Ovary (tissue), 3 donors: ENCODE data around the gene IL18BP.

Experiments used
- POLR2A ChIP-seq: fragments of 450-650 bp; IDR thresholded peaks from one replicate; pipeline ENCODE4 v1.6.1; 2017; ENCODE audit warnings: antibody characterized with exemption, mild to moderate bottlenecking, moderate library complexity
- TF ChIP-seq, protein P1 (sequence below), 3 donors: fragments of 450-650 bp in 2 of 3; fragments of 200-600 bp in 1 of 3; IDR thresholded peaks; one replicate each; pipeline versions ENCODE4 v1.5.1 to v1.8.0; 2016 to 2022; ENCODE audit warnings: antibody characterized with exemption in 3 of 3, mild to moderate bottlenecking in 1 of 3
- donor health status: DM: no; HTN: no; CAD: no.

GRCh38 chr11:72009156-72009555 lies 10.4 kb downstream of the IL18BP start:
- TF ChIP-seq, protein P1, sequence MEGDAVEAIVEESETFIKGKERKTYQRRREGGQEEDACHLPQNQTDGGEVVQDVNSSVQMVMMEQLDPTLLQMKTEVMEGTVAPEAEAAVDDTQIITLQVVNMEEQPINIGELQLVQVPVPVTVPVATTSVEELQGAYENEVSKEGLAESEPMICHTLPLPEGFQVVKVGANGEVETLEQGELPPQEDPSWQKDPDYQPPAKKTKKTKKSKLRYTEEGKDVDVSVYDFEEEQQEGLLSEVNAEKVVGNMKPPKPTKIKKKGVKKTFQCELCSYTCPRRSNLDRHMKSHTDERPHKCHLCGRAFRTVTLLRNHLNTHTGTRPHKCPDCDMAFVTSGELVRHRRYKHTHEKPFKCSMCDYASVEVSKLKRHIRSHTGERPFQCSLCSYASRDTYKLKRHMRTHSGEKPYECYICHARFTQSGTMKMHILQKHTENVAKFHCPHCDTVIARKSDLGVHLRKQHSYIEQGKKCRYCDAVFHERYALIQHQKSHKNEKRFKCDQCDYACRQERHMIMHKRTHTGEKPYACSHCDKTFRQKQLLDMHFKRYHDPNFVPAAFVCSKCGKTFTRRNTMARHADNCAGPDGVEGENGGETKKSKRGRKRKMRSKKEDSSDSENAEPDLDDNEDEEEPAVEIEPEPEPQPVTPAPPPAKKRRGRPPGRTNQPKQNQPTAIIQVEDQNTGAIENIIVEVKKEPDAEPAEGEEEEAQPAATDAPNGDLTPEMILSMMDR (IDR thresholded peaks at IDR 0.05) = no peak
- TF ChIP-seq POLR2A = no peak
